GM20431 (cell line): ENCODE measurements around the gene SPTBN1.

Experiments used
- in situ Hi-C: fragments of 300-500 bp; cut with MseI, MboI; formaldehyde crosslinking; loops from one replicate; pipeline ENCODE4 v1.15.0; 2020; ENCODE audit warnings: low sequenced_read_pairs; ENCODE audit not compliant: unreplicated experiment

Gene SPTBN1

GRCh38 chr2:54432251-54433015 is 23.7 kb upstream of the SPTBN1 start:
- in situ Hi-C loops, result no loop called here

- in situ Hi-C loops, result no loop called here
Measured at GRCh38 chr2:54434229-54434628, 21.9 kb upstream of the SPTBN1 start.

GRCh38 chr2:54434711-54435110 is 21.4 kb upstream of the SPTBN1 start:
- in situ Hi-C loops, result no loop called here

GRCh38 chr2:54435325-54436226 is 20.6 kb upstream of the SPTBN1 start:
- in situ Hi-C loops, result no loop called here

- in situ Hi-C loops, result no loop called here
Measured at GRCh38 chr2:54437588-54437987, 18.5 kb upstream of the SPTBN1 start.

GRCh38 chr2:54438271-54438670 is 17.9 kb upstream of the SPTBN1 start:
- in situ Hi-C loops, result no loop called here

- in situ Hi-C loops, result no loop called here
Measured at GRCh38 chr2:54439582-54439981, 16.5 kb upstream of the SPTBN1 start.

- in situ Hi-C loops, result no loop called here
Measured at GRCh38 chr2:54440050-54440449, 16.1 kb upstream of the SPTBN1 start.

- in situ Hi-C loops, result no loop called here
Measured at GRCh38 chr2:54444503-54444902, 11.6 kb upstream of the SPTBN1 start.

GRCh38 chr2:54446122-54446521 is 10.0 kb upstream of the SPTBN1 start:
- in situ Hi-C loops, result no loop called here

- in situ Hi-C loops, result no loop called here
Measured at GRCh38 chr2:54446625-54447024, 9.5 kb upstream of the SPTBN1 start.

GRCh38 chr2:54454548-54455130 is 1.5 kb upstream of the SPTBN1 start:
- in situ Hi-C loops, result no loop called here

- in situ Hi-C loops, result no loop called here
Measured at GRCh38 chr2:54455131-54455562, 980 bp upstream of the SPTBN1 start.

- in situ Hi-C loops, result no loop called here
Measured at GRCh38 chr2:54456362-54456611, 160 bp downstream of the SPTBN1 start.

GRCh38 chr2:54456612-54457322 is 640 bp downstream of the SPTBN1 start:
- in situ Hi-C loops, result no loop called here

GRCh38 chr2:54457323-54458023 is 1.3 kb downstream of the SPTBN1 start:
- in situ Hi-C loops, result no loop called here

GRCh38 chr2:54459037-54459441 is 2.9 kb downstream of the SPTBN1 start:
- in situ Hi-C loops, result no loop called here

GRCh38 chr2:54461261-54461660 is 5.1 kb downstream of the SPTBN1 start:
- in situ Hi-C loops, result no loop called here

- in situ Hi-C loops, result no loop called here
Measured at GRCh38 chr2:54464341-54464740, 8.2 kb downstream of the SPTBN1 start.

GRCh38 chr2:54465143-54465542 is 9.0 kb downstream of the SPTBN1 start:
- in situ Hi-C loops, result no loop called here
